GM15510 (cell line): ENCODE results near the gene C9orf152.

Experiments used
- POLR2A ChIP-seq: IDR thresholded peaks from 3 replicates; pipeline ENCODE4 v1.6.1; 2011; ENCODE audit warnings: borderline replicate concordance; ENCODE audit not compliant: insufficient read length; ENCODE audit errors: extremely low read depth

C9orf152 gene

DNA sequence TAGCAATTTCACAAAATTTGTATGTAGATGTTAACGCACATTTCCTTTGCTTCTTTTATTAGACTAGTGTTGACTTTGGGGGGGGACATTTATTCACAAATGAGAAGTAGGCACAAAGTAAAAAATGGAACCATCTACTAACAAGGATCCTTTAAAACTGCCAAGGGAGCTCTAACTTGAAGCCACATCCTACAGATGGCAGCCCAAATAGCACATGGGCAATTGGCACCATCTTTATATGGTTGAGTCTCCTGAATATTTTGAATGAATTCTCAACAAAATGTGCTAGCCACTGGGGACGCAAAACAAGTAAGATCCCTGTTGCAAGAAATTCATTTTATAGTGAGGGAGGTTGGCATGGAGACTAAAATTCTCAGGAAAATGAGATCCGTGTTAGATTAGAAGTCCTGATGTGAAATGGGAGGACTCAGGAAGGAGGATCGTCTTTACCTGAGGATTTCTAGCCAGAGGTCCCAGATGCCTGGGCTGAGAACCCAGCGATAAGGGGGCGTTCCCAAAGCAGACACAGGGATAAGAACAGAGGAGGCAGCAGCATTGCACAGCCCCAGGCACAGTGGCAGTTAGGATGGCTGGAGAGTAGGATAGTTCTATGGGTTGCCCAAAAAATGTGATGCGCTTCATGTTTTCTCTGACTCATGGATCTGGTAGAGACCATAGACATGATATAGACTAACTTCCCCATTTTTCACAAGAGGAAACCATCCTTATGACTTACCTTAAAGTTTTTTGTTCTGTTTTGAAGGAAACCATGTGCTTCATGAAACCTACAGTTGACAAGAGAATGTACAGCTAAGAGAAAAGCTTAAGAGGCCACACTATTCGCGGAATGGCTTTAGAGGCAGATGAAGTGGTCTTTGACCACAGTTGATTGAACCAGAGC is 37.4 kb downstream of the C9orf152 start:
- no peak for TF ChIP-seq POLR2A

GRCh38 chr9:110168486-110168885 is 39.5 kb downstream of the C9orf152 start:
- TF ChIP-seq POLR2A, result no peak

- no peak for TF ChIP-seq POLR2A
Observed at GRCh38 chr9:110161940-110162339, 46.0 kb downstream of the C9orf152 start.

- no peak for TF ChIP-seq POLR2A
Observed at GRCh38 chr9:110160685-110161084, 47.3 kb downstream of the C9orf152 start.

GRCh38 chr9:110160123-110160522 is 47.8 kb downstream of the C9orf152 start:
- no peak for TF ChIP-seq POLR2A

DNA sequence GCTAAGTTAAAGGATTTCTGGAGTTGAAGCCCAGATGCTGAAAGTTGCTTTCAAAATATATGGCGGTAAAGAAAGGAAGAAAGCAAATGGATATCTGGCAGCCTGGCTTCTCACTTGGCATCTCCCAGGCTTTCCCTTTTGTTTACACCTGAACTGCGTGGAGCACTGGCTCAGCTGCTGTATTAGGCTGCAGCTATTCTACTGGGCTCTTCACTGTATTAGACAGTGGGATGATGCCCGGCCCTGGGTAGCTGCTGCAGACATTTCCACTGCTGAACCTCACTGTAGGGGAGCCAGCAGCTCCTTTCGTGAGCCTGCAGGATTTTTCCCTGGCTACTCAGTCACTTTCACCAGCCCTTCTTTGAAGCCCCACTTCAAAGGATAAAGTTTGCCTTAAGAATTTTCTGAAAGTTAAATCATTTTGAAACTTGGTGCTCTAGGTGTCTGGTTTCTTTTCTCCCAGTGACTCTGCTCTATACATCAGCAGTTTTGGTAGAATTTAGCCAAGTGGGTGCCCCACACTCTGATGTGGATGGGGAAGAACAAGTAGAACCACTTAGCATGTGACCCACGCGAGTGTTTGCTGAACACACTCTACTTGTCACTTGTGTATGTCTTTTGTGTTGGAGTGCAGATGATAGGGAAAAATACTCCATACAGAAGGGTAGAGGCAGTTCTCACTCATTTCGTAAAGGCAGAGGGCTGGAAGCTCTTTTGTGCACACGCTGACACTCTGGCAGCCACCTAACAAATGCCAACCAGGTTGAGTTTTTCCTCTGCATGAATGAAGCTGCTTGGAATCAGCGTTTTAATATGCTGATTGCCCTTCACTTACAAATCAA is 49.9 kb downstream of the C9orf152 start:
- TF ChIP-seq POLR2A, result no peak

DNA sequence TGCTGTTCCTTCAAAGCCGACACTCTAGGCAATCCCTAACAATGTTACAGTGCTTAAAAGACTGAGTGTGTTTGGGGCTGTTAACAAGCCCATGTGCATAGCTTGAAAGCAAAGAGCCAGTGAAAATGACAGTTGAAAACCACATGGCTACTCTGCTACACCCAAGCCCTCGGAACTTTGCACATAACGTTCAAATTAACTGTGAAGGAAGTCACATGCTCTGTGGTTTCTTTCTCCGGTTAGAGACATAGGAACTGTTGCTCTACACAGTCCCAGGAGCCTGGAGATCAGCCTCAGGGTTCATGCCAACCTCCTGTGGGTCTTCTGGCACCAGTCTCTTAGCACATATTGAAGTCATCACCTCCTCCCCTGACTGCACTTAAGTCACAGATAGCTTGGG is 51.1 kb downstream of the C9orf152 start:
- no peak for TF ChIP-seq POLR2A

- TF ChIP-seq POLR2A, result no peak
Observed at GRCh38 chr9:110156416-110156815, 51.5 kb downstream of the C9orf152 start.

DNA sequence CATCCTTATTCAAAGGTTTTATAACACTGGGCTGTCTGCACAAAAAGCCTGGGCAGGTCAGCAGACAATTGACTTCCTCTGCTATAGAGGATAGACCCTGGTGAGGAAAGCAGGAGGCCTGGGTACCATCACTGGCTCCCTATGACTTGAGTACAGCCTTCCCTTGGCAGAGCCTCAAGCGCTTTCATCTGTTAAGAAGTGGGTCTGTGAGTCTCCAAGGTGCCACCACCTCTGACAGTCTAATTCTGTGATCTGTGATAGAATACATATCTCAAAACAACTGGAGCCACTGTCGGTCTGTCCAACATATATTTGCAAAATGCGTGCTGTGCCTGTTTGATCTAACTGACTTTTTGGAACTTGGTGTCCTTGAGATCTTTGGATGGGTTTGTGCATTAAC is 52.2 kb downstream of the C9orf152 start:
- TF ChIP-seq POLR2A, result no peak

- TF ChIP-seq POLR2A, result no peak
Observed at GRCh38 chr9:110153431-110153830, 54.5 kb downstream of the C9orf152 start.

DNA sequence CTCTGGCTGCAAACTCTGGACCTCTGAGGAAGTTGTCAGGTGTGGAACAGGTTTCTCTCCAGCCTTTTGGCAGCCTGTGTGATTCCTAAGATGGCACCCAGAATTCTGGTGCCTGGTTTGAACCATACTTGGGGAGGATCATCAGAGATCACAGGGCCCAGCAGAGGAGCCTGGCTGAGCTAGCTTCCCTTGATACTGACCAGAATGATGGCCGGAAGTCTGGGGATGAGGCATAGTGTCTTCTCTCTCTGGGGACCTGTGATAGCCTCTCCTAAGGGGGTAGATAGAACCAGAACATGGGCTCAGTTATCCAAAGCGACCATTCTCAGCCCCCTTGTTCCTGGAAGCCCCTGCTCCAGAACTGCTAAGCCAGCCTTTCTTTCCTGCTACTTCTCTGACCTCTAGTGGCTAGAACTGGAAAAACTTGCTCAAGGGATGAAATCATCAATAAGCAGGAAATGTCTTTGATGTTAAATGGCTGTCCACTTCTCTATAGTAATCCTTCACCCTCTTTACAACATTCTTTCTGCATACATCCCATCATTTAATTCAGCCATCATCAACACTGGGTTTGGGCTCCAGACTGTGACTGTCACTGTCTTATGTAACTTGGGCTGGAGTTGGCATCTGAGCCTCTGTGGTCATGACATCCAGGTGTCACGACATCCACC is 55.1 kb downstream of the C9orf152 start:
- no peak for TF ChIP-seq POLR2A
